Suppressor macrophage treated with lipopolysaccharide for 1 hour (primary cell): ENCODE results near the gene RAET1G.
"Not testable (repeated sequence)": the region's sequence is repeated elsewhere in the genome, so short reads cannot be mapped to it uniquely, and the experiment has no call there.

Experiments
- DNase-seq, 3 donors: peaks; one replicate each; pipeline ENCODE4 v3.0.0-alpha.2; 2020 to 2022

Gene RAET1G

GRCh38 chr6:149891864-149892263, 31.1 kb downstream of the RAET1G start:
- not testable (repeated sequence) for DNase-seq

GRCh38 chr6:149891259-149891658, 31.7 kb downstream of the RAET1G start:
- no peak for DNase-seq

- no peak for DNase-seq
Measured at GRCh38 chr6:149890629-149891045, 32.3 kb downstream of the RAET1G start.

GRCh38 chr6:149889326-149889725, 33.6 kb downstream of the RAET1G start:
- DNase-seq = no peak

- DNase-seq = no peak
Measured at GRCh38 chr6:149888659-149889058, 34.3 kb downstream of the RAET1G start.

- no peak for DNase-seq
Measured at GRCh38 chr6:149888093-149888492, 34.8 kb downstream of the RAET1G start.

- DNase-seq = no peak
Measured at GRCh38 chr6:149887343-149887742, 35.6 kb downstream of the RAET1G start.

- DNase-seq = no peak
Measured at GRCh38 chr6:149885888-149886287, 37.0 kb downstream of the RAET1G start.

GRCh38 chr6:149884617-149885016, 38.3 kb downstream of the RAET1G start:
- DNase-seq = no peak

GRCh38 chr6:149884215-149884614, 38.7 kb downstream of the RAET1G start:
- DNase-seq = no peak

GRCh38 chr6:149881860-149882259, 41.1 kb downstream of the RAET1G start:
- DNase-seq = no peak

GRCh38 chr6:149881066-149881766, 41.7 kb downstream of the RAET1G start:
- DNase-seq = no peak

- no peak for DNase-seq
Measured at GRCh38 chr6:149877659-149878058, 45.3 kb downstream of the RAET1G start.

GRCh38 chr6:149876241-149876933, 46.5 kb downstream of the RAET1G start:
- DNase-seq = no peak

GRCh38 chr6:149872233-149872632, 50.7 kb downstream of the RAET1G start:
- no peak for DNase-seq

GRCh38 chr6:149871182-149871581, 51.7 kb downstream of the RAET1G start:
- DNase-seq = no peak

- DNase-seq = no peak
Measured at GRCh38 chr6:149869275-149869892, 53.5 kb downstream of the RAET1G start.

GRCh38 chr6:149867876-149868640, 54.9 kb downstream of the RAET1G start:
- DNase-seq = no peak
